HG03066 (cell line): ENCODE data around the gene RAB33A.
"Not testable (repeated sequence)": the region's sequence is repeated elsewhere in the genome, so short reads cannot be mapped to it uniquely, and the experiment has no call there.

Experiments used
- ATAC-seq: cut with Tn5 transposase; IDR thresholded peaks from one replicate; pipeline ENCODE4 v1.9.1; 2021; ENCODE audit warnings: low read depth; ENCODE audit not compliant: unreplicated experiment

The RAB33A gene

GRCh38 chrX:130224810-130225209 lies 53.0 kb downstream of the RAB33A start:
- ATAC-seq = no peak

- ATAC-seq = no peak
These were observed 57.1 kb downstream of the RAB33A start for GRCh38 chrX:130228871-130229270.

- not testable (repeated sequence) for ATAC-seq
These were observed 59.4 kb downstream of the RAB33A start for GRCh38 chrX:130231184-130231583.
